ENCODE measurements around the gene WASF2. TPM values are rescaled to one million over a fixed set of nuclear protein-coding genes. Genes with fewer than 3 reads are reported as not detected.
"Not testable (repeated sequence)": the region's sequence is repeated elsewhere in the genome, so short reads cannot be mapped to it uniquely, and the experiment has no call there.

The WASF2 gene
- total RNA-seq, 1 experiment from 2014 or later, result 18.2 TPM

GRCh38 chr1:27521861-27522431, 32.0 kb upstream of the WASF2 start:
- no peak for DNase-seq (ENCODE audit: low read depth)

GRCh38 chr1:27521336-27521831, 31.4 kb upstream of the WASF2 start:
- DNase-seq (ENCODE audit: low read depth), result no peak

DNA sequence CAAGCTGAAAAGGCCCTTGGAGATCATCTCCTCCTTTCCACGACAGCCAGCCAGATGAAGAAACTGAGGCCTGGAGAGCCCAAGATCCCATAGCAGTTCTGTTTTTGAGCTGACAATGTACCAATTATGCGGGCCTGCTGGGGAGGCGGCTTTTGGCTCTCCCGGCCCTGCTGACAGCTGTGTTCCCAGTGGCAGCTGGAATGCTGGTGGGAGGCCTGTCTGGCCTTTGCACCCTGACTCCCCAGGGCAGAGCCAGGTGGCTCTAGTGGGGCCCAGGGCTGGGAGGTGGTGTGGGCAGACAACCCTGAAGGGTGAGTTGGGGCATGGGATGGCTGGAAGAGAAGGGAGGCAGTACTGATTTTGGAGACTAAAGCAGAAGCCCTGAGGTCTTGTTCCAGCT, 30.7 kb upstream of the WASF2 start:
- DNase-seq (ENCODE audit: low read depth), result no peak

GRCh38 chr1:27519331-27520258, 29.6 kb upstream of the WASF2 start:
- DNase-seq (ENCODE audit: low read depth), result no peak

GRCh38 chr1:27518808-27519207, 28.8 kb upstream of the WASF2 start:
- DNase-seq (ENCODE audit: low read depth), result no peak

GRCh38 chr1:27517907-27518718, 28.1 kb upstream of the WASF2 start:
- DNase-seq (ENCODE audit: low read depth), result no peak

- no peak for DNase-seq (ENCODE audit: low read depth)
Measured at GRCh38 chr1:27517301-27517700, 27.3 kb upstream of the WASF2 start.

DNA sequence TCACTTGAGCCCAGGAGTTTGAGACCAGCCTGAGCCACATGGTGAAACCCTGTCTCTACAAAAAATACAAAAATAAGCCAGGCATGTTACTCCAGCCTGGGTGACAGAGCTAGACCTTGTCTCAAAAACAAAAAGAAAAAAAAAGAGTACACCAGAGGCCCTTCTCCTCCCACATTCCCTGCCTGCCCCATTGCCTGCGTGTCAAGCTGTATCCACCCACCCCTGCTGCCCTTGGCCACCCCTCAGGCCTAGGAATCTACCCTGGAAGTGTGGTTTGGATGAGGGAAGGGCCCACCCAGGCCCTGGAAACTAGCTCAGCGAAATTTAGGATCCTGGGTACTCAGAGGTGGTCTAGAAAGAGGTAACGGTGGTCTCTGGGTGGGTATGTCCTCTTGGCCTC, 25.7 kb upstream of the WASF2 start:
- DNase-seq (ENCODE audit: low read depth), result no peak

DNA sequence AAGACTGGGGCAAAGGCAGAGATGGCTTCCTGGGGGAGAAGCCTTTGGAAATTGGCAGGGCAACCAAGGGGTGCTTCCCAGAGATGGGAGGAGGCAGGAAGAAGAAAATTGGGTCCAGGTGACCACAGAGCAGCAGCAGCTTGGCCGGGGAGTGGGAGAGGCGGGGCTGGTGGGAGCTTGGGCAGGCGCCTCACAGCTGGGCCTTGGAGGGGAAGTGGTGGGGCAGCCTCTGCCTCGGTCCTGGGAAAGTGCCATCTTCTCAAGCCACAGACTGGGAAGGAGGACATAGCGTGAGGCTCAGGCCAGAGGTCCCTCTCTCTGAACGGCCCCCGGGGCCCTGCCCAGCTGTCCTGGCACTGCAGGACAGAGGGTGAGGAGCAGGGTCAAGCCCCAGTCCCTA, 24.0 kb upstream of the WASF2 start:
- DNase-seq (ENCODE audit: low read depth), result no peak

DNA sequence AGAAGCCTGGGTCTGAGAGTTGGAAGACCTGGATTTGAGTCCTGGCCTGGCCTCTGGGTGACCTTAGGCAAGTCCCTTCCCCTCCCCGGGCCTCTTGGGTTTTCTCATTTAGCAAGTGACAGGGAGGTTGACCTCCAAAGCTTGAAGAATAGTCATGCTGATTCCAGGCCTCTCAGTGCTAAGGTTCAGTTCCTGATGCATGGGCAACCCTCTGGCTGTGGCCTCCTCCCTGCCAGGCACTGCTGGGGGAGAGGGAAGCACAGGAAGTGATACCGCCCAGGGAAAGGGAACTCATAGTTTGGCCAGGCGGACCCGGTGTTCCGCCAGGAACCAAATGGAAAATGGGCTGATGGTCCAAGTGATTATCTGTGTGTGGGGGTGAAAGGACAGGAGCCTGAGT, 23.6 kb upstream of the WASF2 start:
- DNase-seq (ENCODE audit: low read depth), result no peak

DNA sequence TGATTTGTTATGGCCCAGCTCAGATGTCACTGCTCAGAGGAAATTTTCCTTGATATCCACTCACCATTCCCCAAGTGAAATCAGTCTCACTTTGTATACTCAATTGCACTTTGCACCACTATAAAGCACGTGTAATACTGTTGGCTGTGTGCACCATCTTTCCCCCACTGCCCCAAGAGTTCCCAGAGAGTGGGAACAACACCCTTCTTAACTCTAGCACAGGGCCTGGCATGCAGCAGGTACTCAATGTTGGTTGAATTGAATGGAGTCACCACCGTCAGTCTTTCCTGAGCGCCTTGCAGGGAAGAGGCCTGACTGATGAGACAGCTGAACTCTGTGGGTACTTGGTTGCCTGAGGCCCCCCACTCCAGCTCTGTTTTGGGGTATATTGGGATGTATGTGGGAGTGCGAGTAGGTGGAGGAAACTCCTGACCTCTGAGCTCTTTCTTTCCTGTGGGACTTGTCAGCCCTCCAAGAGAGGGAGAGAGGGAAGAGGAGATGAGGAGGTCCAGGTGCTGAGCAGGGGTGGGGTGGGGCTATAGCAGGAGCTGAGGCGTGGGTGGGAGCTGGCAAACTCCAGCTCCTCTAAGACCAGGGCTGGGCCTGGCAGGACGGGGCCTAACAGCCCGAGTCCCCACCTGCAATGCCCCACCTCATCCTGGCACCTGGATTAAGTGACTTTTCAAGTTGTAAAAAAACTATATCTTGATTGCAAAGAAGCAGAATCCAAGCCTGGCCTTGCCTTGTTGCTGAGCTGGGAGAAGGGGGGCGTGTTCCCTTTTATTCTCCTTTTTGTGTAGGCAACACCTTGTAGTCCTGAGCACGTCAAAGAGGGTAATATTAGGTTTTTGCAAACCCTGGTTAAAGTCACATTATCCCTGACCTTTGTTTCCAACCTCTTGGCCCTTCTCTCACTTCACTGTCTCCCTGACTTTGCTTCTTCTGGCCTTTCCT, 19.4 kb upstream of the WASF2 start:
- DNase-seq (ENCODE audit: low read depth), result no peak

GRCh38 chr1:27507960-27508665, 18.1 kb upstream of the WASF2 start:
- DNase-seq (ENCODE audit: low read depth), result no peak

DNA sequence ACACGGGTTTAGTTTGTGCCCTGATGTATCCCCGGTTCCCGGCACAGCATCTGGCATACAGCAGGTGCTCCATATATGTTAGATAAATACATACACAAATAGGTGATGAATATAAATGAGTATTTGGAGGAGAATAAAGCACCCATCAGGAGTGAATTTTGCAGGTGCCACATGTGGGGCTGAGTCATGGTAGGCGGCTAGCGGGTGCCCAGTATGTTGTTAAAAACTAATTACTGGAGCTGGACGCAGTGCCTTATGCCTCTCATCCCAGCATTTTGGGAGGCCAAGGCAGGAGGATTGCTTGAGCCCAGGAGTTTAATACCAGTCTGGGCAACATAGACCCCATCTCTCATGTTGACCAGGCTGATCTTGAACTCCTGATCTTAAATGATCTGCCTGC, 16.7 kb upstream of the WASF2 start:
- DNase-seq (ENCODE audit: low read depth), result no peak

DNA sequence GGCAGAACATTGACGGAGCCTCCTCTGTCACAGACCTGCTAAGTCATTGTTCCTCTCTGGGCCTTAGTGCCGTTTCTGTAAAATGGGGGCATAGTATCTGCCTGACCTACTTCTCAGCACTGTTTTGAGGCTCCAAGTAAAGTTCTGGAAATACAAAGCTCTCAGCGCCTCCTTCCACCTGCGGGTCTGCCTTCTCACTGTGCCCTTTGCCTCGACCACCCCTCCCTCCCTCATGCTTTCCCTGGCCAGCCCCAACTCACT, 15.4 kb upstream of the WASF2 start:
- no peak for DNase-seq (ENCODE audit: low read depth)

GRCh38 chr1:27504588-27505419, 14.8 kb upstream of the WASF2 start:
- DNase-seq (ENCODE audit: low read depth), result no peak

DNA sequence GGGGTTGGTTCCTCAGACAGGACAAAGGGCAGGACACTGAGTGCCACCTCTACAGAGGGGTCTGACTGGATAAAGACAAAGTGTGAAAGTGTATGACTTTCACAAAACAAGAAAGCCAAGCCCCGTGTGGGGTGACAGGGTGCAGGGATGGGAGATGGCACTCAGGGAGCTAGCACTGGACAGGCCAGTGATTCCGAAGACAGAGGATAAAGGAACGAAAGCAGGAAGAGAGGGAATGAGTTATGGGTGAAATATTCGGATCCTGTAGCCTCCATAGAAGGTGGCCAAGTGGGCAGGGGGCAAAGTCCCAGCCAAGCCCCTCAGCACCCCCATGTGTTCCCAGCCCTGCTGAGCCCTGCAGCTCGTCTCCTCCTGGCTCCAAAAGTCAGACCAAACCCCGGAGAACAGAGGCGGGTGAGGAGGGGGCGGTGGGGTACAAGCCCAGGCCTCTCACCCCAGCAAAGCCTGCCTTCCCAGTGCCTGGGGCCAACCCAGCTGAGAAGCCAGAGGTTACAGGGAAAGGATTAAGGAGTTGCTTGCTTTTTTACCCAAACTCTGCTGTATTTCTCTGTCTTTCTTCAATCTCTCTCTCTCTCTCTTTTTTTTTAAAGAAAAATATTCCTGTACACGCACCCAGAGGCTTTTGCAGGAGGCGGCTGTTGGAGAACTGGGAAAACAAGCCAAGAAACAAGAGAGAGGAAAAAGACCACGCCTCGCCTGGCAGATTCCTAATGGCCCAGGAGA, 14.0 kb upstream of the WASF2 start:
- DNase-seq (ENCODE audit: low read depth), result no peak

GRCh38 chr1:27503033-27503432, 13.1 kb upstream of the WASF2 start:
- no peak for DNase-seq (ENCODE audit: low read depth)

DNA sequence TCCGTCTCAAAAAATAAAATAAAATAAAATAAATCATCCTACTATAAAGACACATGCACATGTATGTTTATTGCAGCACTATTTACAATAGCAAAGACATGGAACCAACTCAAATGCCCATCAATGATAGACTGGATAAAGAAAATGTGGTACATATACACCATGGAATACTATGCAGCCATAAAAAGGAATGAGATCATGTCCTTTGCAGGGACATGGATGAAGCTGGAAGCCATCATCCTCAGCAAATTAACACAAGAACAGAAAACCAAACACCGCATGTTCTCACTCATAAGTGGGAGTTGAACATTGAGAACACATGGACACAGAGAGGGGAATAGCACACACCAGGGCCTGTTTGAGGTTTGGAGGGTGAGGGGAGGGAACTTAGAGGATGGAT, 11.2 kb upstream of the WASF2 start:
- DNase-seq (ENCODE audit: low read depth), result not testable (repeated sequence)

DNA sequence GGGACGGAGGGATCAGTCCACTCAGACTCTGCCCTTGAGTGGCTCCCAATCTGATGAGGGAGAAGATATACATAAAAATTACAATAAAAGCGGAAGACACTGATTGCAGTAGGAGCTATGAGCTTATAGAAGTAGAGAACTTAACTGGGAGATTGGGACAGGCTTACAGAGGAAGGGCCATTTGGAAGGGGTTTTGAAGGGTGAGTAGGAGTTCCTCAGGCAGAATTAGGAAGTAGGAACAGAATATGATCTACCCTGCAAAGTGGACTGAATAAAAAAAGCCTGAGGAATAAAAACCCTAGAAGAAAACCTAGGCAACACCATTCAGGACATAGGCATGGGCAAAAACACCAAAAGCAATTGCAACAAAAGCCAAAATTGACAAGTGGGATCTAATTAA, 9.2 kb upstream of the WASF2 start:
- no peak for DNase-seq (ENCODE audit: low read depth)

All from HT1080 (cell line).